DND-41 (cell line): ENCODE data around the gene HABP4.
"Not testable (repeated sequence)": the region's sequence is repeated elsewhere in the genome, so short reads cannot be mapped to it uniquely, and the experiment has no call there.

Experiments
- ATAC-seq: fragments of 200-7000 bp; cut with Tn5 transposase; 3 replicates; pipeline ENCODE4 v1.9.1; 2021; ENCODE audit warnings: low read depth; ENCODE audit not compliant: insufficient read depth
- DNase-seq: peaks from one replicate; pipeline ENCODE4 v3.0.0-alpha.2; 2020
- H2AFZ ChIP-seq: 2 replicates; pipeline ENCODE4 v1.6.0; 2012; ENCODE audit warnings: low read depth, low read length
- H3K27ac ChIP-seq: 2 replicates; pipeline ENCODE4 v1.5.1; 2012; ENCODE audit warnings: low read length, inconsistent platforms
- H3K27me3 ChIP-seq: fragments of 200-600 bp; sonication (generic); 2 replicates; pipeline ENCODE4 v1.6.0; 2012; ENCODE audit warnings: low read length, mild to moderate bottlenecking, inconsistent platforms; ENCODE audit not compliant: insufficient read depth, poor library complexity
- H3K36me3 ChIP-seq: 2 replicates; pipeline ENCODE4 v1.5.1; 2012; ENCODE audit warnings: low read length, inconsistent platforms; ENCODE audit not compliant: insufficient read depth
- H3K4me1 ChIP-seq: 2 replicates; pipeline ENCODE4 v1.5.1; 2012; ENCODE audit warnings: mild to moderate bottlenecking, low read length; ENCODE audit not compliant: insufficient read depth
- H3K4me2 ChIP-seq: 2 replicates; pipeline ENCODE4 v1.6.0; 2012; ENCODE audit warnings: mild to moderate bottlenecking, moderate library complexity, low read length, inconsistent platforms; ENCODE audit not compliant: insufficient read depth
- H3K4me3 ChIP-seq, 2 experiments: fragments of 200-600 bp in 1 of 2; shearing (Covaris generic) in 1 of 2; 2 replicates each; pipeline ENCODE4 v1.5.1; 2012 to 2016; ENCODE audit warnings: inconsistent platforms in 2 of 2, low read length in 2 of 2, mild to moderate bottlenecking in 2 of 2, low read depth in 1 of 2, moderate library complexity in 1 of 2
- H3K79me2 ChIP-seq: 2 replicates; pipeline ENCODE4 v1.6.0; 2012; ENCODE audit warnings: low read length, inconsistent platforms; ENCODE audit not compliant: insufficient read depth
- H3K9ac ChIP-seq: 2 replicates; pipeline ENCODE4 v1.6.0; 2012; ENCODE audit warnings: low read depth, mild to moderate bottlenecking, inconsistent platforms, low read length, moderate library complexity
- H3K9me3 ChIP-seq: 2 replicates; pipeline ENCODE4 v1.5.1; 2012; ENCODE audit warnings: low read length, moderate library complexity, mild to moderate bottlenecking, inconsistent platforms; ENCODE audit not compliant: insufficient read depth, severe bottlenecking
- H4K20me1 ChIP-seq: 2 replicates; pipeline ENCODE4 v1.6.0; 2012; ENCODE audit warnings: low read length; ENCODE audit not compliant: insufficient read depth
- EZH2 ChIP-seq: IDR thresholded peaks from 3 replicates; pipeline ENCODE4 v1.6.1; 2012; ENCODE audit warnings: borderline replicate concordance, low read depth, mild to moderate bottlenecking, moderate library complexity, low read length, inconsistent platforms; ENCODE audit not compliant: severe bottlenecking
- TF ChIP-seq, protein P1 (sequence below): IDR thresholded peaks from 2 replicates; pipeline ENCODE4 v1.5.1; 2012; ENCODE audit warnings: borderline replicate concordance, low read length, moderate library complexity, mild to moderate bottlenecking; ENCODE audit not compliant: poor library complexity, severe bottlenecking; ENCODE audit errors: extremely low read depth

Gene HABP4

DNA sequence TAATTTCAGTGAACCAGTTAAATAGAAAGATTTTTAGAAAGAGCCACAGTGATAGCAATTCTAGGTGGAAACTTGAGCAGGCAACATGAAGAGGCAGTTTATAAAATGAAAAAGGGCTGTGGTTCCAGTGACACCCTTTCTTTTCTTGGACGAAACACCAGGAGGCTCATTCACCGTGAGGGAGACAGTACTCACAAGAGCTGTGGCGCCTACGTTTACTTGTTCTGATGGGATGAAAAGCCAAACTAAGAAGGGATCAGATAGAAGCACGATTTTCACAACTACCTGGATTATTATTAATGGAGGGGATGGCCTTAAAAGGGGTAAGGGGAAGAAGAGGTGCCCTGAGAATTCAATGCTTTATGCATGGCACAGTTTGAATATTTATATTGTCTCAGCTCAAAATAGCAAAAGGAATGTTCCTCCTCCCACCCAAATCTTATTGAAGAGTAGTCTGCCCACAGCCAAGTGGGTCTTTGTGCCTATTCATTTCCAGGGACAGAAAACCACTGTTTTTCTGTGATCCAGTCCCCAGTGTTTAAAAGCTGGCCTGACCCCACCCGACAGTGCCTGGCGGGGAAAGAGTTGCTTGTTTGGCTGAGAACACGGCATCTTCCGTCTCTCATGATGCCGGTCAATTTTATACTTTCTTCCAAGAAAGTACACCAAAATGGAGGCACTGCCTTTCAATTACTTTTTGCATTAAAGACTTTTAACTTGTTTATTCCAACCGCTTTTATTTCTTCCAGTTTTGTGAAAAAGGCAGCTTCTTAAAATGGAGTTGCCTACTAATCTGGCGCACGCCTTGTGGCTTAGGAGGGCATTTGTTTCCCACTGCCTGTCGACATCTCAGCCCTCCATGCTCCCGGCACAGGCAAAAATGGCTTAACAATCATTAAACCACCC lies 51.9 kb downstream of the HABP4 start:
- Histone ChIP-seq H3K4me3 (no peak overlapping the region), H3K4me2 (no peak overlapping the region), H2AFZ (no peak overlapping the region), H3K4me1 (no peaks in the 10 kb centered on the region), H3K27me3 (no peaks in the 10 kb centered on the region), H3K9ac (no peak overlapping the region), H3K79me2 (no peaks in the 10 kb centered on the region), H3K36me3 (no peaks in the 10 kb centered on the region), H3K27ac (no peak overlapping the region), H3K9me3 (no peaks in the 10 kb centered on the region), H4K20me1 (no peaks in the 10 kb centered on the region)
- ATAC-seq (no peak), DNase-seq (no peak)
- TF ChIP-seq, protein P1, sequence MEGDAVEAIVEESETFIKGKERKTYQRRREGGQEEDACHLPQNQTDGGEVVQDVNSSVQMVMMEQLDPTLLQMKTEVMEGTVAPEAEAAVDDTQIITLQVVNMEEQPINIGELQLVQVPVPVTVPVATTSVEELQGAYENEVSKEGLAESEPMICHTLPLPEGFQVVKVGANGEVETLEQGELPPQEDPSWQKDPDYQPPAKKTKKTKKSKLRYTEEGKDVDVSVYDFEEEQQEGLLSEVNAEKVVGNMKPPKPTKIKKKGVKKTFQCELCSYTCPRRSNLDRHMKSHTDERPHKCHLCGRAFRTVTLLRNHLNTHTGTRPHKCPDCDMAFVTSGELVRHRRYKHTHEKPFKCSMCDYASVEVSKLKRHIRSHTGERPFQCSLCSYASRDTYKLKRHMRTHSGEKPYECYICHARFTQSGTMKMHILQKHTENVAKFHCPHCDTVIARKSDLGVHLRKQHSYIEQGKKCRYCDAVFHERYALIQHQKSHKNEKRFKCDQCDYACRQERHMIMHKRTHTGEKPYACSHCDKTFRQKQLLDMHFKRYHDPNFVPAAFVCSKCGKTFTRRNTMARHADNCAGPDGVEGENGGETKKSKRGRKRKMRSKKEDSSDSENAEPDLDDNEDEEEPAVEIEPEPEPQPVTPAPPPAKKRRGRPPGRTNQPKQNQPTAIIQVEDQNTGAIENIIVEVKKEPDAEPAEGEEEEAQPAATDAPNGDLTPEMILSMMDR, result no peak
- TF ChIP-seq EZH2, result no peak

DNA sequence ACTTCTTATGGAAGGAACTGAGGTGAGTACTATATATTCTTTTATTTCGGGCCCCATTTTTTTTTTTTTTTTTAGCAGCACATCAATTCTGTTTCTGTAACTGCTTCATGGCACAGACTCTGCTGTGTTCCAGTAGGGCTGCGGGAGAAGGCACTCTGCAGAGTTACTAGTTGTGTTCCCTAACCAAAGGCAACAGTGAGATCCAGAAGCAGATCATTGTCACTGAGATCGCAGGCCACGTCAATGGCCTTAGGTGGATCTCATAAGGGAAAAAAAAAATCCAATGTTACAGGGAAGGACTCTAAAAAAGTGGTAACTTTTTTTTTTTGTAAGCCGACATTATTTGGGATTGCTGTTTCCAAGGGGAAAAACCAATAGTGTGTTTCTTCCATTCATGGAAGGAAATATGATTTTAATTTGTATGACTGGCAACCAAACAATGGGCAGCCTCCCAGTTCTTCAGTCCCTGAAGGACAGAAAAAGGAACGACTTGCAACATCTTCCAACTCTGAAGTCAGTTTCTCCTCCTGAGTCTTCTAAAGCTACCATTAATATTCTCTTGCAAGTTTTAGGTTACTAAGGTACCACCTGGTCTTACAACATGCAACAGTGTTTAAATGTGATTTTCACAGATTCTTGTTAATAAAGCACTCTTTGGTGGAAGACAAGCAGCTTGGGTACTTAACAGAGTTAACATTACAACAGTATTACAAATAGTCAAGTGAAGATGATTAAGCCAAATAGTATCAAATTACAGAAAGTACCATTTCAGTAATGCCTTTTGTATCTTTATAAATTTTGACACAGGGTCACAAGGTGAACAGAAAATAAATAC lies 52.8 kb downstream of the HABP4 start:
- H2AFZ ChIP-seq, result no peak overlapping the region
- no peaks in the 10 kb centered on the region for H3K9me3 ChIP-seq
- no peak overlapping the region for H3K4me3 ChIP-seq
- TF ChIP-seq EZH2, result no peak
- TF ChIP-seq, protein P1, result no peak
- DNase-seq (no peak), ATAC-seq (no peak)
- H3K27me3 ChIP-seq, result no peaks in the 10 kb centered on the region
- H3K4me2 ChIP-seq, result no peak overlapping the region
- H3K27ac ChIP-seq, result no peak overlapping the region
- H3K9ac ChIP-seq, result no peak overlapping the region
- H3K36me3 ChIP-seq, result no peaks in the 10 kb centered on the region
- H4K20me1 ChIP-seq, result no peaks in the 10 kb centered on the region
- H3K4me1 ChIP-seq, result no peaks in the 10 kb centered on the region
- no peaks in the 10 kb centered on the region for H3K79me2 ChIP-seq

DNA sequence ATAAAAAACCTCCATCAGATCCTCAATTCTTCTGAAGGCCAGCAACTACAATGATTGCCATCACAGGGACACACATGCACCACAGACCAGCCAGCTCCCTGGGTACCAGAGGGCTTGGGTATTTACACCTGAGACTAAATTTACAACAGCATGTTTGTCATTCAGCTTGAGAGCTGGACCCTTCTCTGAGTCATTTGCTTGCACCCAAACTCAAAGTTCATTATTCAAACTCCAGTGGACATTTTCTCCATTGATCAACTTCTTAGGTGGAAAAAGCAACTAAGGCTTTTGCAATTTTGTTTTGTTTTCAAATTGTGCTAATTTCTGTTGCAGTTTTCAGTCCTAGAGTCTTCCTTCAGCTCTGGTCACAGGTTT lies 53.4 kb downstream of the HABP4 start:
- not testable (repeated sequence) for H3K9me3 ChIP-seq, H4K20me1 ChIP-seq, H3K9ac ChIP-seq, H3K4me1 ChIP-seq, H3K27ac ChIP-seq, H3K79me2 ChIP-seq, ATAC-seq, H3K27me3 ChIP-seq, H3K36me3 ChIP-seq, H3K4me2 ChIP-seq, H3K4me3 ChIP-seq, H2AFZ ChIP-seq, DNase-seq

DNA sequence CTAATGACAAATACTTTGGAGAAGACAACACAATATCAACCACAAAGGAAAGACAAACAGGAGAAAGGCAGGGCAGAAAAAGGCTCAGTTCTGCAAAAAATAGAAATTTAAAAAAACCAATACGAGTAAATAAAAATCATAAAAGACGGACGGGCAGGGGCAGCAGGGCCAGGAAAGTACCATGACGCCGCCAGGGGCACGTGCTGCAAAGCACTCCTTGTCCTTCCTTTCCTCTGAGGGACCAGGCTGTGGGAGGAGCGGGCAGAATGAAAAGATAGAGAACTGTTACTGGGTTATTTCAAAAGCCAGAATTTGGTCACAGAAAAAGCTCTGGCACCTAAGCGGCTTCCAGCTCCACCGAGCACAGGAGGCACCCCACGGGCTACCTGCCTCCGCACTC lies 53.9 kb downstream of the HABP4 start:
- no peaks in the 10 kb centered on the region for H3K27me3 ChIP-seq
- DNase-seq, result no peak
- H3K36me3 ChIP-seq, result no peaks in the 10 kb centered on the region
- ATAC-seq, result no peak
- H3K4me3 ChIP-seq, result no peak overlapping the region
- H3K4me2 ChIP-seq, result no peak overlapping the region
- H3K4me1 ChIP-seq, result no peaks in the 10 kb centered on the region
- H3K9ac ChIP-seq, result no peak overlapping the region
- no peak for TF ChIP-seq EZH2
- TF ChIP-seq, protein P1, result no peak
- no peaks in the 10 kb centered on the region for H3K79me2 ChIP-seq
- H3K27ac ChIP-seq, result no peak overlapping the region
- H2AFZ ChIP-seq, result no peak overlapping the region
- H4K20me1 ChIP-seq, result no peaks in the 10 kb centered on the region
- H3K9me3 ChIP-seq, result no peaks in the 10 kb centered on the region
